Skeletal muscle satellite cell (primary cell): Measurements from ENCODE around the gene TAX1BP1.
A peak's percentile ranks its signal among the peaks of the same experiment; 100 is the strongest.

Source experiments
- H3K27me3 ChIP-seq: 2 replicates; pipeline ENCODE4 v1.7.0; 2013; ENCODE audit warnings: low read length; ENCODE audit not compliant: control insufficient read depth, insufficient read depth
- H3K36me3 ChIP-seq: 2 replicates; pipeline ENCODE4 v1.7.0; 2013; ENCODE audit warnings: mild to moderate bottlenecking, control low read depth, low read length; ENCODE audit not compliant: insufficient read depth
- H3K4me1 ChIP-seq: 2 replicates; pipeline ENCODE4 v1.7.0; 2013; ENCODE audit warnings: low read length; ENCODE audit not compliant: control insufficient read depth, insufficient read depth
- H3K4me2 ChIP-seq: 2 replicates; pipeline ENCODE4 v1.7.0; 2013; ENCODE audit warnings: mild to moderate bottlenecking, low read length
- H3K4me3 ChIP-seq: 2 replicates; pipeline ENCODE4 v1.7.0; 2013; ENCODE audit warnings: low read length
- H3K9ac ChIP-seq: 2 replicates; pipeline ENCODE4 v1.7.0; 2013; ENCODE audit warnings: mild to moderate bottlenecking, low read depth, low read length, moderate library complexity
- H3K9me3 ChIP-seq: replicated peaks from 2 replicates; pipeline ENCODE4 v1.7.0; 2013; ENCODE audit warnings: mild to moderate bottlenecking, control low read depth, low read length

TAX1BP1 gene

GRCh38 chr7:27759491-27759890 lies 19.5 kb downstream of the TAX1BP1 start:
- H3K4me1 ChIP-seq, result no peaks in the 10 kb centered on the region
- H3K27me3 ChIP-seq, result no peaks in the 10 kb centered on the region
- H3K9me3 ChIP-seq, result no peaks in the 10 kb centered on the region
- H3K36me3 ChIP-seq, result peaks cover 23% of the 10 kb centered on the region
- no peak overlapping the region for H3K9ac ChIP-seq
- no peak overlapping the region for H3K4me3 ChIP-seq
- H3K4me2 ChIP-seq, result no peak overlapping the region

GRCh38 chr7:27762062-27762461 lies 22.1 kb downstream of the TAX1BP1 start:
- Histone ChIP-seq H3K4me1 (no peaks in the 10 kb centered on the region), H3K36me3 (peaks cover 17% of the 10 kb centered on the region), H3K27me3 (no peaks in the 10 kb centered on the region), H3K9me3 (no peaks in the 10 kb centered on the region), H3K4me3 (no peak overlapping the region), H3K9ac (no peak overlapping the region), H3K4me2 (no peak overlapping the region)

GRCh38 chr7:27763983-27764508 lies 24.1 kb downstream of the TAX1BP1 start:
- Histone ChIP-seq H3K27me3 (no peaks in the 10 kb centered on the region), H3K9me3 (no peaks in the 10 kb centered on the region), H3K4me1 (no peaks in the 10 kb centered on the region), H3K4me2 (no peak overlapping the region), H3K36me3 (peaks cover 8% of the 10 kb centered on the region), H3K4me3 (no peak overlapping the region), H3K9ac (no peak overlapping the region)

DNA sequence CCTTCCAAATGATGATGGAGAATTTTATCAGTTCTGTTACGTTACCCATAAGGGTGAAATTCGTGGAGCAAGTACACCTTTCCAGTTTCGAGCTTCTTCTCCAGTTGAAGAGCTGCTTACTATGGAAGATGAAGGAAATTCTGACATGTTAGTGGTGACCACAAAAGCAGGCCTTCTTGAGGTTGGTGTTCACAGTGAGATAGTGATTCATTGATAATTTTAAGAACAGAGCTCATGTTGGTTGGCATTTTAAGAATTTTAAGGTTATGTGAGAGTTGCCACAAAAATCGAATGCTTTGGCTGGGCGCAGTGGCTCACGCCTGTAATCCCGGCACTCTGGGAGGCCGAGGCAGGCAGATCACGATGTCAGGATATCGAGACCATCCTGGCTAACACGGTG lies 25.9 kb downstream of the TAX1BP1 start:
- H3K4me2 ChIP-seq, result no peak overlapping the region
- no peak overlapping the region for H3K4me3 ChIP-seq
- peaks cover 8% of the 10 kb centered on the region for H3K36me3 ChIP-seq
- no peaks in the 10 kb centered on the region for H3K4me1 ChIP-seq
- H3K27me3 ChIP-seq, result no peaks in the 10 kb centered on the region
- no peak overlapping the region for H3K9ac ChIP-seq
- H3K9me3 ChIP-seq, result no peaks in the 10 kb centered on the region

DNA sequence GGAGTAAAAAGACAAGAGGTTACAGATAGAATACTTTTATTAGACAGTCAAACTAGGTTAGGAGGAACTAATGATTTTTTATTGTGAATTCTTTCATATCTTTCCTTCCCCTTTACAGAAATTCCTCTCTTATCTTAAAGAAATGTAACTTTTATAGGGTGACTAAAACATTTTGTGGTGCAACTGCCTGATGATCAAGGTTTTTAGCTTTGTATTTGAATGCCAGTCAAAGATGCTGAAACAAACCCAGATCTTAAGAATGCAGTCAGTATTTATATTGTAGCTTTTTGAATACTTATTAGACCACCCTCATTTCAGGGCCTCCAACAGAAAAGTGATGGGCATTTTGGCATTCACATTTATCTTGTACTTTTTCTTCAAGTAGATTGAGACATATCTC lies 27.4 kb downstream of the TAX1BP1 start:
- H3K4me1 ChIP-seq, result no peaks in the 10 kb centered on the region
- H3K4me2 ChIP-seq, result no peak overlapping the region
- H3K9me3 ChIP-seq, result no peaks in the 10 kb centered on the region
- no peak overlapping the region for H3K9ac ChIP-seq
- no peak overlapping the region for H3K4me3 ChIP-seq
- H3K36me3 ChIP-seq, result peaks cover 16% of the 10 kb centered on the region
- no peaks in the 10 kb centered on the region for H3K27me3 ChIP-seq

- Histone ChIP-seq H3K9ac (no peak overlapping the region), H3K27me3 (no peaks in the 10 kb centered on the region), H3K36me3 (peaks cover 16% of the 10 kb centered on the region), H3K4me3 (no peak overlapping the region), H3K4me2 (no peak overlapping the region), H3K9me3 (no peaks in the 10 kb centered on the region), H3K4me1 (no peaks in the 10 kb centered on the region)
These were observed 31.1 kb downstream of the TAX1BP1 start for GRCh38 chr7:27771111-27771510.

DNA sequence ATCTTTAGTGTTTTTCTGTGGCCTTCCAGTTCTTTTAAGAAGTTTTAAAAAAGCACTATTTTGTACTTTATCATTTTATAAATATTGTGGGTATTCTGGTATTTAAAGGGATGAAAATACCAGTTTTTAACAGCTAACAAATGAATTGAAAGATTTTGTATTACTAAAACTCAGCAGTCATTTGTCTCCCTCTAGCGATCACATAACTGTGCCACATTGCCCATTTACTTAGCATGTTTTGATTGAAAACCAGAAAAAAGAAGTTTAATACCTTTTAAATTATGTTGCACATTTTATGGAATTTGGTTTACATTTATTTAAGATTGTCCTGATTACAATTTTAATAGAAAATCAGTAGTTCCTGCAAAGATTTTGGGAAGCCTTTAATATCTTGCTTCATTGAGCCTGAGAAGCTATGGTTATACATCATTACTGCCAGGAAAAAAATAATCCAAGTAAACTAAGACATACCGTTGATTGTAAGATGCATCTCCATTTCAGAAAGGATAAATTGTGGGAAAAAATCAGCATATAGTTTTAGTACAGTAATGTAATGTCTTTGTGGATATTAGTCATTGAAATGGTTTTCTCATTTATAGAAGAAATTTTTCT lies 34.9 kb downstream of the TAX1BP1 start:
- no peaks in the 10 kb centered on the region for H3K27me3 ChIP-seq
- H3K4me3 ChIP-seq, result no peak overlapping the region
- no peaks in the 10 kb centered on the region for H3K9me3 ChIP-seq
- no peaks in the 10 kb centered on the region for H3K4me1 ChIP-seq
- H3K36me3 ChIP-seq, result peaks cover 13% of the 10 kb centered on the region
- H3K4me2 ChIP-seq, result no peak overlapping the region
- H3K9ac ChIP-seq, result no peak overlapping the region

DNA sequence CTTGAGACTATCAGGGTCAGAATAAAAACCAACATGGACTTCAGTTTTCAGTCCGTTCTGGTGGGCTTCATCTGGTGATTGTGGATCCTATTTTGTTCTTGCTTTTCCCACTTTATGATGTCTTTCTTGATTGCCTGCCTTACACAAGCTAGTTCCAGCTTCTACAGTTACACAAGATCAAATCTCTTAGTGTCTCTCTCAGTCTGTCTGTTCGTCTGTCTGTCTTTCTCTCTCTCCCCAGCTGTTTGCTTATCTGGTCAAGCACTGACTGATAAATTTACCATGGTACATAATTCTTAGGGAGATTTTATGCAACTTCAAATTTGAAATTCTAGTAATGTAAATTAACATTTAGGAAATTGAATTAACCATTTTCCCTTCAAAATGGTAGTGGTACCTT lies 35.8 kb downstream of the TAX1BP1 start:
- Histone ChIP-seq H3K9ac (no peak overlapping the region), H3K4me3 (no peak overlapping the region)

DNA sequence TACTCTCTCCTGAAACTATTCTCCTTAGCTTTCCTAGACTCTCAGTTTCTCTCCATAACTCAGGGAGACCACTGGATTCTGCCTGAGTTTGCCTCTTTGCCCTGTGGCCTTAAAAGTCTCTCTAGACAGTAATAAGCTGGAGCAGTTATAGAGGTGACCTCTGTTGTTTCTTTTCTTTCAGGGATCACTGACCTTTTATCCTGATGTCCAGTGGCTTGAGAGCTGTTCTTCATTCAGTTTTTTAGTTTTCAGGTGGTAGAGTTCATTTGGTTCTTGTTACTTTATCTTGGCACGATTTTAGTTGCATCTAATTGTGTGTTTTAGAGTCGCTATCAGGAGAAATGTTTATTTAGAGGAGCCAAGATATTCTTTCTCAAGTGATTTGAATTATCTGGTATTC lies 37.7 kb downstream of the TAX1BP1 start:
- peaks cover 3% of the 10 kb centered on the region for H3K4me1 ChIP-seq
- H3K9ac ChIP-seq, result no peak overlapping the region
- no peak overlapping the region for H3K4me2 ChIP-seq
- H3K36me3 ChIP-seq, result no peaks in the 10 kb centered on the region
- no peak overlapping the region for H3K4me3 ChIP-seq
- H3K27me3 ChIP-seq, result no peaks in the 10 kb centered on the region
- no peaks in the 10 kb centered on the region for H3K9me3 ChIP-seq

More for the DNA sequence above, 35.8 kb downstream of the TAX1BP1 start:
- H3K4me1 ChIP-seq, result no peaks in the 10 kb centered on the region
- no peaks in the 10 kb centered on the region for H3K27me3 ChIP-seq
- no peak overlapping the region for H3K4me2 ChIP-seq
- no peaks in the 10 kb centered on the region for H3K9me3 ChIP-seq
- H3K36me3 ChIP-seq, result peaks cover 10% of the 10 kb centered on the region

- H3K4me1 ChIP-seq, result peaks cover 18% of the 10 kb centered on the region
- H3K9ac ChIP-seq, result no peak overlapping the region
- H3K36me3 ChIP-seq, result no peaks in the 10 kb centered on the region
- H3K9me3 ChIP-seq, result no peaks in the 10 kb centered on the region
- H3K27me3 ChIP-seq, result no peaks in the 10 kb centered on the region
- no peak overlapping the region for H3K4me3 ChIP-seq
- H3K4me2 ChIP-seq, result no peak overlapping the region
These were observed 39.9 kb downstream of the TAX1BP1 start for GRCh38 chr7:27779873-27780272.

GRCh38 chr7:27781188-27781587 lies 41.2 kb downstream of the TAX1BP1 start:
- Histone ChIP-seq H3K4me2 (no peak overlapping the region), H3K36me3 (peaks cover 5% of the 10 kb centered on the region), H3K4me1 (peaks cover 18% of the 10 kb centered on the region), H3K9ac (no peak overlapping the region), H3K27me3 (no peaks in the 10 kb centered on the region), H3K9me3 (no peaks in the 10 kb centered on the region), H3K4me3 (no peak overlapping the region)

- Histone ChIP-seq H3K4me3 (no peak overlapping the region), H3K27me3 (no peaks in the 10 kb centered on the region), H3K4me2 (peak overlapping the region; percentile 30), H3K9ac (no peak overlapping the region), H3K9me3 (no peaks in the 10 kb centered on the region), H3K4me1 (peaks cover 18% of the 10 kb centered on the region), H3K36me3 (peaks cover 18% of the 10 kb centered on the region)
These were observed 42.9 kb downstream of the TAX1BP1 start for GRCh38 chr7:27782849-27783248.
